ENCODE results near the gene IFI27.

Gene IFI27

GRCh38 chr14:94089479-94089878 is 21.1 kb upstream of the IFI27 start:
- no peak for DNase-seq (ENCODE audit: low read depth)
- TF ChIP-seq, protein P1, sequence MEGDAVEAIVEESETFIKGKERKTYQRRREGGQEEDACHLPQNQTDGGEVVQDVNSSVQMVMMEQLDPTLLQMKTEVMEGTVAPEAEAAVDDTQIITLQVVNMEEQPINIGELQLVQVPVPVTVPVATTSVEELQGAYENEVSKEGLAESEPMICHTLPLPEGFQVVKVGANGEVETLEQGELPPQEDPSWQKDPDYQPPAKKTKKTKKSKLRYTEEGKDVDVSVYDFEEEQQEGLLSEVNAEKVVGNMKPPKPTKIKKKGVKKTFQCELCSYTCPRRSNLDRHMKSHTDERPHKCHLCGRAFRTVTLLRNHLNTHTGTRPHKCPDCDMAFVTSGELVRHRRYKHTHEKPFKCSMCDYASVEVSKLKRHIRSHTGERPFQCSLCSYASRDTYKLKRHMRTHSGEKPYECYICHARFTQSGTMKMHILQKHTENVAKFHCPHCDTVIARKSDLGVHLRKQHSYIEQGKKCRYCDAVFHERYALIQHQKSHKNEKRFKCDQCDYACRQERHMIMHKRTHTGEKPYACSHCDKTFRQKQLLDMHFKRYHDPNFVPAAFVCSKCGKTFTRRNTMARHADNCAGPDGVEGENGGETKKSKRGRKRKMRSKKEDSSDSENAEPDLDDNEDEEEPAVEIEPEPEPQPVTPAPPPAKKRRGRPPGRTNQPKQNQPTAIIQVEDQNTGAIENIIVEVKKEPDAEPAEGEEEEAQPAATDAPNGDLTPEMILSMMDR (conservative IDR thresholded peaks at IDR 0.05; ENCODE audit: low read depth, low read length): no peak
- H3K4me3 ChIP-seq (ENCODE audit: low read depth, low read length): no peak overlapping the region

DNA sequence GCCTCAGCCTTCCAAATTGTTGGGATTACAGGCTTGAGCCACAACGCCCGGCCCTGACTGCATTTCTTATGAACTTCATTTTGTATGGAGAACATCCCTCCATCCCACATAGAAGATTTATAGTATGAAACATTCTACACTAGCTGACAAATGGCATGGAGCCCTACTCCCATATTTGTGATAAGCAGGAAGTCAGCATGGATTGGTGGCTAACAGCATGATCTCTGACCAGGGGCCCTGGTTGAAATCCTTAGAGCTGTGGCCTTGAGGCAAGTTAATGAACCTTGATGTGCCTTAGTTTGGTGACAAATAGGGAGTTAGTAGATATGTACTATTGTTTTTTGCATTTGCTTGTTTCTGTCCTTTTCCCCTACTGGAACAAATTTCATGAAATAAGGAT is 17.1 kb upstream of the IFI27 start:
- no peak for DNase-seq (ENCODE audit: low read depth)
- TF ChIP-seq, protein P1 (conservative IDR thresholded peaks at IDR 0.05; ENCODE audit: low read depth, low read length): no peak
- H3K4me3 ChIP-seq (ENCODE audit: low read depth, low read length): no peak overlapping the region

- H3K4me3 ChIP-seq (ENCODE audit: low read depth, low read length): no peak overlapping the region
- TF ChIP-seq, protein P1 (conservative IDR thresholded peaks at IDR 0.05; ENCODE audit: low read depth, low read length): no peak
- no peak for DNase-seq (ENCODE audit: low read depth)
These were observed 13.4 kb upstream of the IFI27 start for GRCh38 chr14:94097091-94097490.

DNA sequence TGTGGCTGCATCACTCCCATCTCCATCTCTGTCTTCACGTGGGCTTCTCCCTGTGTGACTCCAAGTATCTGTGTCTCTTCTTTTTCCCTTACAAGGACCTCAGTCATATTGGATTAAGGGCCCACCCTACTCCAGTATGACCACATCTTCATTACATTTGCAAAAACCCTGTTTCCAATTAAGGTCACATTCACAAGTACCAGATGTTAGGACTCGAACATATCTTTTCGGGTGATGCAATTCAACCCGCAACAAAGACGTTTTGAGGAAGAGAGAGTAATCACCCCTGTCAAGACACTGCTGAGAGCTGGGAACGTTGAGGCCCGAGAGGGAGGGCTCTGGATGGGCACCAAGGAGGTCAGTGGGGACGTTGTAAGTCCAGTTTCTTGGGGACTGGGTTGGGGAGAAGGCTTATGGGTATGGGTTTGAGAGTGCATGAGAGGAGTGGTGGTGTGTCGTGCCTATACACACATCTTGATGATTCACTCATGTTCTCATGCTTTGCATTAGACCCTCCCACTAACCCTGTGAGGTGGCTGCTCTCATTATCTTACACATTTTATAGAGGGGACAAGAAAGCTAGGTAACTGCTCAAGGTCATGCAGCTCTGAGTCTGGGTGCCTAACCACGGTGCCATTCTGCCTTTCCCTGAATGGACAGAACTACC is 12.1 kb upstream of the IFI27 start:
- TF ChIP-seq, protein P1 (conservative IDR thresholded peaks at IDR 0.05; ENCODE audit: low read depth, low read length): no peak
- H3K4me3 ChIP-seq (ENCODE audit: low read depth, low read length): no peak overlapping the region
- peak; percentile 23 for DNase-seq (ENCODE audit: low read depth)

DNA sequence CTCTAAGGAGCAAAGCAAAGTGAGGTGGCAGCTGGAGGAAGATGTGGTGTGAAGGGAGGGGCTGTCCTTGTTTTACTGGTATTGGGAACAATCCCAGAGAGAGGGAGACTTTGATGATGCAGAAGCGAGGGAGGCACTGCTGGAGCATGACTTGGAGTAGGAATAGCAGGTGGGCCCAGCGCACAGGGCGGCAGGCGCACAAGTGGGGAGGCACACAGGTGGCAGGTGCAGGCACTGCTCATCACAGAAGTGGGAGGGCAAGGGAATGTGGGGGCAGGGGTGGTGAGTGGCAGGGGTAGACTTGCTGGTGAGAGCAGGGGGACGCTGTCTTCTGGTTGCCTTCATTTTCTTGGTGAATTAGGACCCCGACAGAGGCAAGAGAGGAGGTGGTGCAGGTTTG is 11.5 kb upstream of the IFI27 start:
- DNase-seq (ENCODE audit: low read depth): no peak
- H3K4me3 ChIP-seq (ENCODE audit: low read depth, low read length): no peak overlapping the region
- TF ChIP-seq, protein P1 (conservative IDR thresholded peaks at IDR 0.05; ENCODE audit: low read depth, low read length): no peak

DNA sequence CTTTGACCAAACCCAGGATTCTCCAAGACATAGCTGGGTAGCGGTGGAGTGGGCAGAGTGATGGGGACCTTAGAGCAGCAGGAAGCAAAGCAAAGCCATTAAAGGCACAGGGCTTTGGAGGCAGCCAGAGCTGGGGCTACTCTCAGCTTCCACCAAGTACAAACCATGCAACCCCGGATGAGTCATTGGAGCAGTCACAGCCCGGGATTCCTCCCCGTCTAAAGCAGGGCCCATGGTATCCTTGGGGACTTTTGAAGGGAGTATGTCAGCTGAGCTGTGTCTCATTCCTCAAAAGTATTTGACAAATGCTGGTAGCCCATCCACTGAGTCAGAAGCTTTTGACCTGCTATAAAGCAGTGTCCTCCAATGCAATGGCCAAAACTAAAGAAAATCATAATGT is 9.7 kb upstream of the IFI27 start:
- DNase-seq (ENCODE audit: low read depth): peak; percentile 71
- TF ChIP-seq, protein P1 (conservative IDR thresholded peaks at IDR 0.05; ENCODE audit: low read depth, low read length): no peak
- no peak overlapping the region for H3K4me3 ChIP-seq (ENCODE audit: low read depth, low read length)

GRCh38 chr14:94101748-94102147 is 8.8 kb upstream of the IFI27 start:
- TF ChIP-seq, protein P1 (conservative IDR thresholded peaks at IDR 0.05; ENCODE audit: low read depth, low read length): no peak
- no peak overlapping the region for H3K4me3 ChIP-seq (ENCODE audit: low read depth, low read length)
- no peak for DNase-seq (ENCODE audit: low read depth)
